Fibroblast of mammary gland (primary cell): ENCODE results near the gene MET.
A peak's percentile ranks its signal among the peaks of the same experiment; 100 is the strongest.
"Not testable (repeated sequence)": the region's sequence is repeated elsewhere in the genome, so short reads cannot be mapped to it uniquely, and the experiment has no call there.

Experiments
- DNase-seq: peaks from one replicate; pipeline ENCODE4 v3.0.0-alpha.2; 2010; ENCODE audit warnings: low read depth
- H3K4me3 ChIP-seq: 2 replicates; pipeline ENCODE4 v1.5.1; 2011; ENCODE audit warnings: low read depth, mild to moderate bottlenecking, low read length, moderate library complexity; ENCODE audit not compliant: control insufficient read depth
- CTCF ChIP-seq: conservative IDR thresholded peaks from 2 replicates; pipeline ENCODE4 v1.5.1; 2011; ENCODE audit warnings: low read depth, low read length, inconsistent platforms; ENCODE audit not compliant: control insufficient read depth, insufficient read depth

The MET gene

GRCh38 chr7:116738378-116738777, 66.4 kb downstream of the MET start:
- no peak for DNase-seq
- no peak overlapping the region for H3K4me3 ChIP-seq
- TF ChIP-seq CTCF = no peak

- no peak for DNase-seq
- H3K4me3 ChIP-seq = no peak overlapping the region
- TF ChIP-seq CTCF = no peak
Observed at GRCh38 chr7:116739307-116739706, 67.3 kb downstream of the MET start.

GRCh38 chr7:116740231-116740630, 68.2 kb downstream of the MET start:
- no peak for TF ChIP-seq CTCF
- H3K4me3 ChIP-seq = no peak overlapping the region
- no peak for DNase-seq

GRCh38 chr7:116740755-116741462, 68.9 kb downstream of the MET start:
- TF ChIP-seq CTCF = no peak
- peak; percentile 25 for DNase-seq
- H3K4me3 ChIP-seq = no peak overlapping the region

- peak; percentile 29 for DNase-seq
- no peak overlapping the region for H3K4me3 ChIP-seq
- TF ChIP-seq CTCF = no peak
Observed at GRCh38 chr7:116741625-116742316, 69.8 kb downstream of the MET start.

- H3K4me3 ChIP-seq = no peak overlapping the region
- TF ChIP-seq CTCF = no peak
- no peak for DNase-seq
Observed at GRCh38 chr7:116742641-116743040, 70.6 kb downstream of the MET start.

GRCh38 chr7:116743835-116744234, 71.8 kb downstream of the MET start:
- not testable (repeated sequence) for H3K4me3 ChIP-seq, DNase-seq

GRCh38 chr7:116746388-116746787, 74.4 kb downstream of the MET start:
- DNase-seq, H3K4me3 ChIP-seq: not testable (repeated sequence)

- H3K4me3 ChIP-seq, DNase-seq: not testable (repeated sequence)
Observed at GRCh38 chr7:116751070-116751469, 79.1 kb downstream of the MET start.
